Measurements from ENCODE around the gene RAPGEF4.

The RAPGEF4 gene

DNA sequence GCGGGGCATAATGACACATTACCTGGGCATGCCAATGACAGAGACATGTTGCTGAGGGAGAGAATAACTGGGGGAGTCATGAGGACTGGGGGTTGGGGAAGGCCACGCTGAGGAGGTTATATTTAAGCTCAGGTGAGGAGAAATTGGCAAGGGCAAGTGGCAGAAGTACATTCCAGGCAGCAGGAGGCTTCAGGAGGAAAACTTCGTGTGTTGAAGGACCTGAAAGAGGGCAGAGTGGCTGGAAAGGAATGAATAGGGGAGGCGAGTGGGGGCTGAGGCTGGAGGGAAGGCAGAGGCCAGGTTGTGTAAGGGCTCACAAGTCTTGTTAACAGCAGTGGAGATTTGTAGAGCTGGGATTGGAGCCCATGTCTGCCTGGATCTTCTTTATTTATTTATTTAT is 166.3 kb downstream of the RAPGEF4 start:
- Histone ChIP-seq H3F3A (ENCODE audit: control insufficient read depth, insufficient read depth) (no peaks in the 10 kb centered on the region), H3K27me3 (ENCODE audit: control insufficient read depth, low read length) (peaks cover 11% of the 10 kb centered on the region), H3K4me3 (ENCODE audit: low read length) (no peak overlapping the region), H3K9me2 (replicated peaks; ENCODE audit: control insufficient read depth, low read length) (no peaks in the 10 kb centered on the region), H3K36me3 (ENCODE audit: control insufficient read depth, low read length) (no peaks in the 10 kb centered on the region), H3K9me3 (ENCODE audit: control insufficient read depth, insufficient read depth, low read length) (no peaks in the 10 kb centered on the region), H3K4me1 (ENCODE audit: control insufficient read depth, low read length) (no peaks in the 10 kb centered on the region), H3K79me2 (ENCODE audit: control insufficient read depth, low read length) (no peaks in the 10 kb centered on the region), H3K4me2 (ENCODE audit: low read length) (no peak overlapping the region), H4K20me1 (ENCODE audit: control insufficient read depth, insufficient read depth, low read depth, low read length) (no peaks in the 10 kb centered on the region), H3K27ac (ENCODE audit: low read depth, low read length) (no peak overlapping the region)
- TF ChIP-seq EZH2phosphoT487 (IDR thresholded peaks at IDR 0.05; ENCODE audit: borderline replicate concordance, low read length) = no peak
- TF ChIP-seq, protein P1, sequence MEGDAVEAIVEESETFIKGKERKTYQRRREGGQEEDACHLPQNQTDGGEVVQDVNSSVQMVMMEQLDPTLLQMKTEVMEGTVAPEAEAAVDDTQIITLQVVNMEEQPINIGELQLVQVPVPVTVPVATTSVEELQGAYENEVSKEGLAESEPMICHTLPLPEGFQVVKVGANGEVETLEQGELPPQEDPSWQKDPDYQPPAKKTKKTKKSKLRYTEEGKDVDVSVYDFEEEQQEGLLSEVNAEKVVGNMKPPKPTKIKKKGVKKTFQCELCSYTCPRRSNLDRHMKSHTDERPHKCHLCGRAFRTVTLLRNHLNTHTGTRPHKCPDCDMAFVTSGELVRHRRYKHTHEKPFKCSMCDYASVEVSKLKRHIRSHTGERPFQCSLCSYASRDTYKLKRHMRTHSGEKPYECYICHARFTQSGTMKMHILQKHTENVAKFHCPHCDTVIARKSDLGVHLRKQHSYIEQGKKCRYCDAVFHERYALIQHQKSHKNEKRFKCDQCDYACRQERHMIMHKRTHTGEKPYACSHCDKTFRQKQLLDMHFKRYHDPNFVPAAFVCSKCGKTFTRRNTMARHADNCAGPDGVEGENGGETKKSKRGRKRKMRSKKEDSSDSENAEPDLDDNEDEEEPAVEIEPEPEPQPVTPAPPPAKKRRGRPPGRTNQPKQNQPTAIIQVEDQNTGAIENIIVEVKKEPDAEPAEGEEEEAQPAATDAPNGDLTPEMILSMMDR (IDR thresholded peaks at IDR 0.05; ENCODE audit: low read depth, low read length, poor library complexity, severe bottlenecking) = no peak

DNA sequence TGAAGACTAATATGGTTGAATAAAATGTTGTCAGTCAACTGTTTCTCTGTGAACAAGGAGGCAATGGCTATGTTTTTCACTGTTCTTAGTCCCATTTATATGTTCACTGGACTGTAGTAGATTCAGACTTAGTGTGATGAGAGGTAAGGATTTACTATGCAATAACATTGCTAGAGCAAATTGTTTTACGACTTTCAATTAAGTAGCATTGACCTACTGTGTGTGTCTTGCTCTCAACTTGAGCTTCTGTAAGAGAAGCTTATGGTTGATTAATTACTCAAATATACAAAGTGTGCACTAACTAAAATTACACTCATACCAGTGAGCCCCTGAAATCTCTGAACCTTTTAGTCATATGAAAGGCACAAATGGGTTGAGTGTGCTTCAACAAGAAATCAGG is 168.6 kb downstream of the RAPGEF4 start:
- Histone ChIP-seq H3K27me3 (ENCODE audit: control insufficient read depth, low read length) (0 out of 2 replicates have a peak, but pooled peaks cover 2% of the 10 kb centered on the region), H3K4me1 (ENCODE audit: control insufficient read depth, low read length) (no peaks in the 10 kb centered on the region), H3K36me3 (ENCODE audit: control insufficient read depth, low read length) (no peaks in the 10 kb centered on the region), H4K20me1 (ENCODE audit: control insufficient read depth, insufficient read depth, low read depth, low read length) (no peaks in the 10 kb centered on the region), H3K9me2 (replicated peaks; ENCODE audit: control insufficient read depth, low read length) (no peaks in the 10 kb centered on the region), H3F3A (ENCODE audit: control insufficient read depth, insufficient read depth) (no peaks in the 10 kb centered on the region), H3K4me3 (ENCODE audit: low read length) (no peak overlapping the region), H3K27ac (ENCODE audit: low read depth, low read length) (no peak overlapping the region), H3K4me2 (ENCODE audit: low read length) (no peak overlapping the region), H3K9me3 (ENCODE audit: control insufficient read depth, insufficient read depth, low read length) (no peaks in the 10 kb centered on the region), H3K79me2 (ENCODE audit: control insufficient read depth, low read length) (no peaks in the 10 kb centered on the region)
- TF ChIP-seq, protein P1 (IDR thresholded peaks at IDR 0.05; ENCODE audit: low read depth, low read length, poor library complexity, severe bottlenecking) = no peak
- TF ChIP-seq EZH2phosphoT487 (IDR thresholded peaks at IDR 0.05; ENCODE audit: borderline replicate concordance, low read length) = no peak

DNA sequence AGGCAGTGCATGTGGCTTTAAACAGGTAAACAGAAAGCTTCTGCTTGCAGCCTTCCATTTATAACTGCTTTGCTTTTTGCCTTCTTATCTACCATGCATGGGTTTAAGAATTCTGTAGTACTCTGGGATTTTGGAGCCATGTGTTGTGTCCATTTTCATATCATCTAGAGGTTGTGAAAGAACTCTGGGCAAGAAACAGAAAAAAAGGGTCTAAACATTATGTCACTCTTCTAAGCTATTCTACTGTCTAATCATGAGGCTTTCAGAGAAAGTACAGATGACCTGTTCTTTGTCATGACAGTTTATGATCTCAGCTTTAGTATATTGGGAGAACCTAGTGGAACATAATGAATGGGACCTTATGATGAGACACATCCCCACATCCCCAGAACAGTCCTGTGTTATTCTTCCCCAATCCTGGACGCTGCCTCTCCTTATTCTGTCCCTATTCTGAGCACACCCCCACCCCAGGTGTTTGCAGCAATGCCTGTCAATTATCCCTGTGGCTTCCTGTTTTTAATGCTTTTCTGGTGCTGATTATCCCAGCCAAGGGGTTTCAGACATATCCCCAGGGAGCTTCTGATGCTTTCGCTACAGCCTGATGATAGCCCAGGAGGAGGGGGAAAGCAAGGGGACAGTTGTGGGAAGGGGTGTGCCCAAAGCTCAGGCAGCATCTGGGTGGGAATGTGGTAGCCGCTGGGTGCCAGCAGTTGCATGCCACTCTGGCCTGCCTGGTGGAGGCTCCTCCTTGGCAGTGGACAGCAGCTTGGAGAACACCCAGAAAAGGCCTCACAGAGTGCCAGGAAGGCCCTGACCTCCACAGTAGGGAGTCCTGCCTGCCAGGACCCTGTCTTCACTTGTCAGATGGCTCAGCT is 170.5 kb downstream of the RAPGEF4 start:
- H3F3A ChIP-seq (ENCODE audit: control insufficient read depth, insufficient read depth) = no peaks in the 10 kb centered on the region
- no peak overlapping the region for H3K27ac ChIP-seq (ENCODE audit: low read depth, low read length)
- H3K4me3 ChIP-seq (ENCODE audit: low read length) = no peak overlapping the region
- TF ChIP-seq EZH2phosphoT487 (IDR thresholded peaks at IDR 0.05; ENCODE audit: borderline replicate concordance, low read length) = no peak
- TF ChIP-seq, protein P1 (IDR thresholded peaks at IDR 0.05; ENCODE audit: low read depth, low read length, poor library complexity, severe bottlenecking) = no peak
- 0 out of 2 replicates have a peak, but pooled peaks cover 2% of the 10 kb centered on the region for H3K27me3 ChIP-seq (ENCODE audit: control insufficient read depth, low read length)
- no peak overlapping the region for H3K4me2 ChIP-seq (ENCODE audit: low read length)
- no peaks in the 10 kb centered on the region for H3K36me3 ChIP-seq (ENCODE audit: control insufficient read depth, low read length)
- no peaks in the 10 kb centered on the region for H3K9me3 ChIP-seq (ENCODE audit: control insufficient read depth, insufficient read depth, low read length)
- H3K9me2 ChIP-seq (replicated peaks; ENCODE audit: control insufficient read depth, low read length) = no peaks in the 10 kb centered on the region
- H3K4me1 ChIP-seq (ENCODE audit: control insufficient read depth, low read length) = no peaks in the 10 kb centered on the region
- H3K79me2 ChIP-seq (ENCODE audit: control insufficient read depth, low read length) = no peaks in the 10 kb centered on the region
- H4K20me1 ChIP-seq (ENCODE audit: control insufficient read depth, insufficient read depth, low read depth, low read length) = no peaks in the 10 kb centered on the region
